Suprapubic skin (tissue), 4 donors: ENCODE results near the gene RASA2. TPM values are rescaled to one million over a fixed set of nuclear protein-coding genes. Genes with fewer than 3 reads are reported as not detected.

Experiments
- DNase-seq, 2 donors: peaks; one replicate each; pipeline ENCODE4 v3.0.0-alpha.2; 2019; ENCODE audit warnings: low spot score in 2 of 2
- H3K27ac ChIP-seq: fragments of 200-600 bp; sonication (generic); one replicate; pipeline ENCODE4 v1.5.1; 2019
- H3K27me3 ChIP-seq: fragments of 200-600 bp; sonication (generic); one replicate; pipeline ENCODE4 v1.5.1; 2019
- H3K36me3 ChIP-seq: fragments of 200-600 bp; sonication (generic); one replicate; pipeline ENCODE4 v1.5.1; 2019
- H3K4me1 ChIP-seq: fragments of 200-600 bp; sonication (generic); one replicate; pipeline ENCODE4 v1.5.1; 2019
- H3K4me3 ChIP-seq: fragments of 200-600 bp; sonication (generic); one replicate; pipeline ENCODE4 v1.5.1; 2019; ENCODE audit warnings: mild to moderate bottlenecking
- H3K9me3 ChIP-seq: fragments of 200-600 bp; sonication (generic); one replicate; pipeline ENCODE4 v1.5.1; 2019
- EP300 ChIP-seq: sonication (generic); formaldehyde crosslinking; IDR thresholded peaks from one replicate; pipeline ENCODE4 v1.6.1; 2017; ENCODE audit warnings: antibody characterized with exemption
- POLR2A ChIP-seq, 2 donors: fragments of 450-650 bp; IDR thresholded peaks; one replicate each; pipeline ENCODE4 v1.6.1; 2017; ENCODE audit warnings: antibody characterized with exemption in 2 of 2, mild to moderate bottlenecking in 2 of 2, moderate library complexity in 2 of 2
- POLR2AphosphoS5 ChIP-seq, 3 donors: sonication (generic); formaldehyde crosslinking; IDR thresholded peaks; one replicate each; pipeline ENCODE4 v1.6.1; 2017; ENCODE audit warnings: antibody characterized with exemption in 3 of 3
- WGBS: methylation state at CpG from one replicate; pipeline ENCODE4 v1.1.5; 2018; 5-methylcytosine and 5-hydroxymethylcytosine counted together
- total RNA-seq, 4 donors: library from RNA; depleted of rRNA; stranded (reverse); fragments of >200 nt; gene quantifications; one replicate each; pipeline ENCODE4 v1.1.0, GENCODE V29; 2016
- TF ChIP-seq, protein P1 (sequence below), 2 donors: fragments of 200-600 bp in 1 of 2; fragments of 450-650 bp in 1 of 2; sonication (generic) in 1 of 2; IDR thresholded peaks; one replicate each; pipeline ENCODE4 v1.5.1; 2016 to 2019; ENCODE audit warnings: antibody characterized with exemption in 2 of 2, mild to moderate bottlenecking in 1 of 2, moderate library complexity in 1 of 2

Gene RASA2
- total RNA-seq, 4 donors from 2014 or later = 14.3 to 48.6 (median 24.0) TPM

DNA sequence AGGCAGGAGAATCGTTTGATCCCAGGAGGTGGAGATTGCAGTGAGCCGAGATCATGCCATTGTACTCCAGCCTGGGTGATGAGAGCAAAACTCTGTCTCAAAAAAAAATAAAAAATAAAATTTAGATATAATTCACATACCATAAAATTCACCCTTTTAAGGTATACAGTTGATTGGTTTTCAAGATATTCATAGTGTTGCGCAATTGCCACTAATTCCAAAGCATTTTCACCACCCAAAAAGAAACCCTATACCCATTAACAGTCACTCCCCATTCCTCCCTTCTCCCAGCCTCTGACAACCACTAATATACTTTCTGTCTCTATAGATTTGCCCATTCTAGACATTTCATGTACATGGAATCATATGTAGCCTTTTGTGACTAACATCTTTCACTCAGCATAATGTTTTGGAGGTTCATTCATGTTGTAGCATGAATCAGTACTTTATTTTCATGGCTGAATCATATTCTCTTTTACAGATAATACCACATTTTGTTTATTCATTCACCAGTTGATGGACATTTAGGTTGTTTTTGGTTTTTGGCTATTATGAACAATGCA, 116.7 kb downstream of the RASA2 start:
- no peak for DNase-seq
- Histone ChIP-seq H3K4me1 (no peaks in the 10 kb centered on the region), H3K27ac (no peak overlapping the region), H3K36me3 (peaks cover 27% of the 10 kb centered on the region), H3K4me3 (no peak overlapping the region), H3K27me3 (no peaks in the 10 kb centered on the region), H3K9me3 (no peaks in the 10 kb centered on the region)
- TF ChIP-seq, protein P1, sequence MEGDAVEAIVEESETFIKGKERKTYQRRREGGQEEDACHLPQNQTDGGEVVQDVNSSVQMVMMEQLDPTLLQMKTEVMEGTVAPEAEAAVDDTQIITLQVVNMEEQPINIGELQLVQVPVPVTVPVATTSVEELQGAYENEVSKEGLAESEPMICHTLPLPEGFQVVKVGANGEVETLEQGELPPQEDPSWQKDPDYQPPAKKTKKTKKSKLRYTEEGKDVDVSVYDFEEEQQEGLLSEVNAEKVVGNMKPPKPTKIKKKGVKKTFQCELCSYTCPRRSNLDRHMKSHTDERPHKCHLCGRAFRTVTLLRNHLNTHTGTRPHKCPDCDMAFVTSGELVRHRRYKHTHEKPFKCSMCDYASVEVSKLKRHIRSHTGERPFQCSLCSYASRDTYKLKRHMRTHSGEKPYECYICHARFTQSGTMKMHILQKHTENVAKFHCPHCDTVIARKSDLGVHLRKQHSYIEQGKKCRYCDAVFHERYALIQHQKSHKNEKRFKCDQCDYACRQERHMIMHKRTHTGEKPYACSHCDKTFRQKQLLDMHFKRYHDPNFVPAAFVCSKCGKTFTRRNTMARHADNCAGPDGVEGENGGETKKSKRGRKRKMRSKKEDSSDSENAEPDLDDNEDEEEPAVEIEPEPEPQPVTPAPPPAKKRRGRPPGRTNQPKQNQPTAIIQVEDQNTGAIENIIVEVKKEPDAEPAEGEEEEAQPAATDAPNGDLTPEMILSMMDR (IDR thresholded peaks at IDR 0.05) = no peak
- TF ChIP-seq EP300 (no peak), POLR2AphosphoS5 (IDR thresholded peaks at IDR 0.05) (no peak), POLR2A (IDR thresholded peaks at IDR 0.05) (no peak)
- 97% methylated on average over 3 of the region's 3 CpGs for WGBS

DNA sequence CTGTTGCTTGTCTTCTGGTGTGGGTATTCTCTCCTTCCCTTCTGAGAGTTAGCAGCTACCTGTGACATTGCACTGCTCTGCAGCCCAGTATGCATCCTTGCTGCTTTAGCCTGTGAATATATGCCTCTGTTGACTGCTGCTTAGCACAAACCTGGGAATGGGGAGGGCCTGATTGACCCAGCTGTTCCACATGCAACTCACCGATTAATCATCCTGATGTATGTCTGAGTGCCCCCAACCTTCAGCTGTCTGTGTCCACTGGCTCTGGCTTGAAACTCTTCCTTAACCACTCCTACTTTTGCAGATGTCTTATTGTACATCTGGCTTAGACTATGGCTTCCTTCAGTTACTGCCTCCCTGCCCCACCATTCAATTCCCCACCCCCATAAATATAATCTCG, 119.1 kb downstream of the RASA2 start:
- Histone ChIP-seq H3K27me3 (no peaks in the 10 kb centered on the region), H3K4me3 (no peak overlapping the region), H3K4me1 (no peaks in the 10 kb centered on the region), H3K27ac (no peak overlapping the region), H3K36me3 (peaks cover 32% of the 10 kb centered on the region), H3K9me3 (no peaks in the 10 kb centered on the region)
- WGBS = 68% methylated on average over 2 of the region's 2 CpGs
- TF ChIP-seq POLR2A (IDR thresholded peaks at IDR 0.05) (no peak), POLR2AphosphoS5 (IDR thresholded peaks at IDR 0.05) (no peak), EP300 (no peak)
- TF ChIP-seq, protein P1 (IDR thresholded peaks at IDR 0.05) = no peak
- no peak for DNase-seq

DNA sequence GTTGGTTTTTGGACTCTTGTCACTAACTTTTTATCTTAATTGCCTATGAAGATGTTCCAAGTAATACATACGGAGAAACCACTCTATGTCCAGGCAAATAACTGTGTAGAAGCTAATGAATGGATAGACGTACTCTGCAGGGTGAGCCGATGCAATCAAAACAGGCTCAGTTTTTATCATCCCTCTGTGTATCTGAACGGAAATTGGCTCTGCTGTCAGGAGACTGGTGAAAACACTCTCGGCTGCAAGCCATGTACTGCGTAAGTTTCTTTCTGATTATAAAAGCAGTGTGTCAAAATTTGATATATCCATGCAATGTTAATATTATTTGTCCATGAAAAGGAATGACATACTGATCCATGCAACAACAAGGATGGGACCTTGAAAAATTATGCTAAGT, 121.6 kb downstream of the RASA2 start:
- TF ChIP-seq POLR2AphosphoS5 (IDR thresholded peaks at IDR 0.05) = no peak
- no peak for TF ChIP-seq EP300
- no peak for TF ChIP-seq POLR2A (IDR thresholded peaks at IDR 0.05)
- TF ChIP-seq, protein P1 (IDR thresholded peaks at IDR 0.05) = no peak
- WGBS = 88% methylated on average over 6 of the region's 6 CpGs
- H3K27me3 ChIP-seq = no peaks in the 10 kb centered on the region
- no peaks in the 10 kb centered on the region for H3K9me3 ChIP-seq
- H3K27ac ChIP-seq = no peak overlapping the region
- no peak overlapping the region for H3K4me3 ChIP-seq
- DNase-seq = no peak
- peaks cover 49% of the 10 kb centered on the region for H3K36me3 ChIP-seq
- H3K4me1 ChIP-seq = no peaks in the 10 kb centered on the region

DNA sequence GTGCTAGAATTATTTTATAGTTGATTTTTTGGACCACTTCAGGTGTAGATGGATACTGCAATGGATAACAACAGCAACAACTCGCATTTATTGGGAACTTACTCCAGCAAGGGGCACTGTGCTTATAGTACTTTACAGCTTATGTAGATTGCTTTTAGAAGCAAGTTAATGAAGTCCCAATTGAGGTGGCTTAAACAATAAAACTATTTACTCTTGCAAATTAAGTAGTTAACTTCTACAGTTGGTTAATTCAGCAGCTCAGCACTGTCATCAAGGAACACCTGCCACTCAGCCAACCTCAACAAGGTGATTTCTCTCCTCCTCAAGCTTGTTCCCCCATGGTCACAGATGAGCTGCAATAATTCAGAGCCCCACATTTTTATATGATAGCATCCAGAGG, 124.1 kb downstream of the RASA2 start:
- 100% methylated on average over 1 of the region's 1 CpG for WGBS
- TF ChIP-seq, protein P1 (IDR thresholded peaks at IDR 0.05) = no peak
- no peak for TF ChIP-seq POLR2AphosphoS5 (IDR thresholded peaks at IDR 0.05)
- no peak for TF ChIP-seq POLR2A (IDR thresholded peaks at IDR 0.05)
- TF ChIP-seq EP300 = no peak
- no peak overlapping the region for H3K4me3 ChIP-seq
- no peaks in the 10 kb centered on the region for H3K27me3 ChIP-seq
- H3K36me3 ChIP-seq = peaks cover 50% of the 10 kb centered on the region
- no peak for DNase-seq
- no peak overlapping the region for H3K27ac ChIP-seq
- no peaks in the 10 kb centered on the region for H3K9me3 ChIP-seq
- no peaks in the 10 kb centered on the region for H3K4me1 ChIP-seq

DNA sequence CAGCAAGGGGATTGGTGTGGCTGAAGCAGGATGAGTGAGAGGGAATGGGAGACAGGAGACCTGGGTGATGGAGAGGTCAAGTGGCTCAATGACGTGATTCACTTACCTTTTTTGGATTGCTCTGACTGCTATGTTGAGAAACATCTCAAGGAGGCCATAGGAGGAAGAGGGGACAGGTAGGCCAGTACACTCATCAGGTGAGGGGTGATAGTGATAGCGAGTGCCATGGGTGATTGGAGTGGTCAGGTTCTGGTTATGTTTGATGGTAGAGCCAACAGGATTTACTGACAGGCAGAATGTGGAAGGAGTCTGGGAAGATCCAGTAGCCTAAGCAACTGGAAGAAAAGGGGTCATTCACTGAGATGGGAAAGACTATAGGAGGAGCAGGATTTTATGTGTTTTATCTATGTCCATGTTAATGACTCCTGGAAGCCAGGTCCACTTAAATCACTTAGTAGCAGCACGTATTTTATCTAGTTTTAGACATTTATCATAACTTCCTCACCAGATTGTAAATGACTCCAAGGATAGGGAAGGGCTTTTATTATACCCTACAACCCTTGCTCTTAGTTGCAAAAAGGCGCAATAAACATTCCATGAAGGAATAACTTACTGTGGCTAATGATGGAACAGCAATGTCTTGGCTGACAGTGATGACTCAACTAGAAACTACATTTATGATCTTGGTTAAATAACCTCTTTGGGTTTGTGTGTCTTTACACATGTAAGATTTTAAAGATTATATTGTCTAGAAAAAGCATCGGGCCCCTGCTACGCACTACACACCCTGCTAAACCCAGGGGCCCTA, 131.5 kb downstream of the RASA2 start:
- H3K9me3 ChIP-seq = no peaks in the 10 kb centered on the region
- no peak for DNase-seq

More for the DNA sequence above, 131.5 kb downstream of the RASA2 start:
- WGBS = 89% methylated on average over 6 of the region's 6 CpGs
- peaks cover 7% of the 10 kb centered on the region for H3K36me3 ChIP-seq
- no peak overlapping the region for H3K27ac ChIP-seq
- no peaks in the 10 kb centered on the region for H3K27me3 ChIP-seq
- H3K4me1 ChIP-seq = no peaks in the 10 kb centered on the region
- no peak overlapping the region for H3K4me3 ChIP-seq
- TF ChIP-seq POLR2A (IDR thresholded peaks at IDR 0.05) (no peak), EP300 (no peak), POLR2AphosphoS5 (IDR thresholded peaks at IDR 0.05) (no peak)
- TF ChIP-seq, protein P1 (IDR thresholded peaks at IDR 0.05) = no peak
